Urinary bladder (tissue), 4 donors: ENCODE data around the gene NBPF3. TPM values are rescaled to one million over a fixed set of nuclear protein-coding genes. Genes with fewer than 3 reads are reported as not detected.

Source experiments
- DNase-seq: peaks from one replicate; pipeline ENCODE4 v3.0.0-alpha.2; 2015; ENCODE audit errors: extremely low spot score
- H3K27ac ChIP-seq: one replicate; pipeline ENCODE4 v1.5.1; 2013; ENCODE audit warnings: low read depth, mild to moderate bottlenecking, moderate library complexity
- H3K36me3 ChIP-seq: one replicate; pipeline ENCODE4 v1.6.1; 2013; ENCODE audit warnings: mild to moderate bottlenecking, moderate library complexity; ENCODE audit not compliant: insufficient read depth
- H3K4me1 ChIP-seq: one replicate; pipeline ENCODE4 v1.6.1; 2013; ENCODE audit warnings: mild to moderate bottlenecking, moderate library complexity; ENCODE audit not compliant: insufficient read depth
- H3K4me3 ChIP-seq: one replicate; pipeline ENCODE4 v1.5.1; 2013; ENCODE audit warnings: low read depth, low read length
- WGBS: extraction: QIAGEN DNeasy Blood & Tissue Kit; methylation state at CpG from one replicate; pipeline ENCODE4 v1.1.7; 2013; 5-methylcytosine and 5-hydroxymethylcytosine counted together
- polyA plus RNA-seq: library from polyadenylated mRNA; stranded (reverse); fragments of 200-250 nt; gene quantifications from one replicate; pipeline ENCODE4 v1.2.3, GENCODE V29; 2013
- total RNA-seq: library from RNA; depleted of rRNA; stranded (reverse); fragments of >200 nt; gene quantifications from one replicate; pipeline ENCODE4 v1.2.3, GENCODE V29; 2014
- donor health status: healthy with polysubstance abuse.
- donor health status: healthy.

NBPF3 gene
- total and polyA plus RNA-seq, 2 donors, result 4.4 to 25.2 TPM

GRCh38 chr1:21491488-21492355 lies 51.8 kb downstream of the NBPF3 start:
- no peak for DNase-seq
- Histone ChIP-seq H3K36me3 (no peaks in the 10 kb centered on the region), H3K4me1 (no peaks in the 10 kb centered on the region), H3K27ac (no peak overlapping the region), H3K4me3 (no peak overlapping the region)
- 55% methylated on average over 8 of the region's 8 CpGs for WGBS

DNA sequence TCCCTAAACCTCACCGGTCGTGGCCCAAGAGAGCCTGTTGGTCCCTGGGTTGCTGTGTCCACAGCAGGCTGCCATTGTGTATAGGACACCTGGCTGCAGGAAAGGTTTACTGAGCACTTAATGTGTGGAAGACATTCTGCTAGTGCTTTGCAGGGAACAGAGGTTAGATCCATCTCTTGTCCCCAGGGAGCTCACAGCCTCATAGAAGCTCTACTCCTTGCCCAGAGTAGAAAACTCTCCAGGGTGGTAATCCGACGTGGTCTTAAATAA lies 52.4 kb downstream of the NBPF3 start:
- WGBS, result 59% methylated on average over 4 of the region's 4 CpGs
- no peak overlapping the region for H3K27ac ChIP-seq
- no peaks in the 10 kb centered on the region for H3K4me1 ChIP-seq
- no peaks in the 10 kb centered on the region for H3K36me3 ChIP-seq
- H3K4me3 ChIP-seq, result no peak overlapping the region
- no peak for DNase-seq

- no peak overlapping the region for H3K4me3 ChIP-seq
- no peaks in the 10 kb centered on the region for H3K36me3 ChIP-seq
- DNase-seq, result no peak
- no peaks in the 10 kb centered on the region for H3K4me1 ChIP-seq
- 79% methylated on average over 6 of the region's 6 CpGs for WGBS
- no peak overlapping the region for H3K27ac ChIP-seq
Observed at GRCh38 chr1:21494196-21494595, 54.3 kb downstream of the NBPF3 start.

DNA sequence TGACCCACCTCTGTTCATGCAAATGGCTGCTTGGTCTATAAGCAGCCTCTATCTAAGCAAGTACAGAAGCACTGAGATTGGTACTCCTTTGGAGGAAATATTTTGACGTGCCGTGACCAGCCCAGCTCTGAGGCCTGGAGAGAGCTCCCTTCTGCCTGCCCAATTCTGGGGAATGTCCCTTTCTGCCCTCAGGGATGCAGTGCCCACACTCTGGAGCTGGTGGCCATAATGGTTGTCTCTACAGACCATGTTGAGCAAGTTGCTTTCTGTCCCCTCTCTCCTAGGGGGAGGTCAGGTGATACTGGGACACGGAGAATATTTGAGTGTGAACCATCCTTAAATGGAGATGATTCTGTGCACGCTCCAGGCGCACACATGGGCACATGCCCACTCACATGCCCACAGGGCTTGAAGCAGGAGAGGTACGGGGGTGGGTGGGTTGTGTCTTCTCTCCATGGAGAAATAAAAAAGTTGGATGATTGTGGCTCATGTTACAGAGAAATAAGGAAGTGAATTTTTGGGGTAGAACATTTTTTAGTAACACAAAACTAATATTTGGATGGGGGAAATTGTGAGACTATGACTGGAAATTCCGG lies 55.4 kb downstream of the NBPF3 start:
- Histone ChIP-seq H3K4me3 (no peak overlapping the region), H3K36me3 (no peaks in the 10 kb centered on the region), H3K4me1 (no peaks in the 10 kb centered on the region), H3K27ac (no peak overlapping the region)
- WGBS, result 87% methylated on average over 7 of the region's 7 CpGs
- DNase-seq, result no peak

DNA sequence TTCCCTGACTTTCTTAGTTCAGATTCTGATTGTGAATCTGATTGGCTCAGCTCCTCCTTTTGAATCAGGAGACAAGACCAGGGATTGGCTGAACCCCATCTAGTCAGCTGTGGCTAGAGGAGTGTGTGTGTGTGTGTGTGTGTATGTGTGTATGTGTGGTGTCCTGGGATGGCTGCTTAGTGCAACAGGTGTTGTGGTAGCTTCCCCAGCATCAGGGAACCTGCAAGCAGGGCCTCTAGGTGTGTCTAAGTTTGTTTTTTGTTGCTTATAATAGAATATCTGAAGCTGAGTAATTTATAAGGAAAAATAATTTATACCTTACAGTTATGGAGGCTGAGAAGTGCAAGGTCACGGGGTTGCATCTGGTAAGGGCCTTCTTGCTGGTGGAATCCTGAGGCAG lies 56.1 kb downstream of the NBPF3 start:
- Histone ChIP-seq H3K4me3 (no peak overlapping the region), H3K27ac (no peak overlapping the region), H3K4me1 (no peaks in the 10 kb centered on the region), H3K36me3 (no peaks in the 10 kb centered on the region)
- DNase-seq, result no peak
- 95% methylated on average over 1 of the region's 1 CpG for WGBS

- Histone ChIP-seq H3K36me3 (no peaks in the 10 kb centered on the region), H3K4me3 (no peak overlapping the region), H3K27ac (no peak overlapping the region), H3K4me1 (no peaks in the 10 kb centered on the region)
- no peak for DNase-seq
- 86% methylated on average over 3 of the region's 3 CpGs for WGBS
Observed at GRCh38 chr1:21496886-21497285, 56.9 kb downstream of the NBPF3 start.

DNA sequence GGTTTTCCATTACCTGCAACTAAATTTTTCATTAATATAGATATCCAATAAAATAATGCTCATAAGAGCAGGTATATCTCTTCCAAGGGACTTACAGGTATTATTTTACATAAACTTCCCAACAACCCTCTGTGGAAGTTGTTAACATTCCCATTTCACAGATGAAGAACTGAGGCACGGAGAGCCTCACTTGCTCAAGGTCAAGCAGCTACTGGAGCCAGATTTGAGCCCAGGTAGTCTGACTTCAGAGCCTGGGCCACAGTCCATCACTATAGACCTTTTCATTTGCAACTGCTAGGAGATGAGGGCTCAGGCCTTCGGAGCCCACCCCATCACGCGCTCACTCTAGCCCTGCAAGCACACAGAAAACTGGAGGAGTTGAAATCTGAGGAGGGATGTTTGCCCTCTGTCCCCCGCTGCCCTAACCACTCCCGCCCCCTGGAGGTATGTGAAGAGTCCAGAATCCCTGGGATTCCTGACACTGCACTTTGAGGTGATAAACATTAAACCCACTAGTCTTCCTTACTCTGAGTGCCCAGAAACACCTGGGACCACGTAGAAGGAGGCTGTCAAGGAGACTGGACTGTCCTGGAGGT lies 57.6 kb downstream of the NBPF3 start:
- no peak overlapping the region for H3K4me3 ChIP-seq
- 63% methylated on average over 7 of the region's 7 CpGs for WGBS

GRCh38 chr1:21499283-21499950 lies 59.5 kb downstream of the NBPF3 start:
- Histone ChIP-seq H3K27ac (no peak overlapping the region), H3K4me1 (no peaks in the 10 kb centered on the region), H3K36me3 (no peaks in the 10 kb centered on the region), H3K4me3 (no peak overlapping the region)
- 94% methylated on average over 1 of the region's 1 CpG for WGBS
- DNase-seq, result no peak

More for the DNA sequence above, 57.6 kb downstream of the NBPF3 start:
- no peak for DNase-seq
- Histone ChIP-seq H3K4me1 (no peaks in the 10 kb centered on the region), H3K36me3 (no peaks in the 10 kb centered on the region), H3K27ac (no peak overlapping the region)

- H3K4me1 ChIP-seq, result no peaks in the 10 kb centered on the region
- no peak for DNase-seq
- no peak overlapping the region for H3K27ac ChIP-seq
- no peaks in the 10 kb centered on the region for H3K36me3 ChIP-seq
- 71% methylated on average over 7 of the region's 7 CpGs for WGBS
- H3K4me3 ChIP-seq, result no peak overlapping the region
Observed at GRCh38 chr1:21503706-21504377, 63.9 kb downstream of the NBPF3 start.

DNA sequence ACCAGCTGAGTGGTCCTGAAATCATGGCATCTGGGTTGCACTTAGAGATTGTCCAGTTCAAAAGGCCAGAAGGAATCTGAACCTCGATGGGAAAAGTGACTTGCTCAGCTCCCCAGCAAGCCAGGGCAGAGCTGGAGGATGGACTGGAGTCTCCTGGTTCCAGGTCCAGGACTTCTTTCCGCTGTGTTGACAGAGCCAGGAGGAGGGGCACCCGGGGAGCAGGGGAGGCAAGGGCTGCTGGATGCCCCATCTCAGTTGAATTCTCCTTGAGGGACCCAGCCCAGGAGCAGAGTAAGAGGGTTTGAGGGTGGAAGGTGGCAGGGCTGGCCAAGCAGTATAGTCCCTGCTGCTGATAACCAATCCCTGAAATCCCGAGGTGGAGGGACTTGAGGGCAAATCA lies 66.9 kb downstream of the NBPF3 start:
- Histone ChIP-seq H3K27ac (no peak overlapping the region), H3K4me1 (no peaks in the 10 kb centered on the region), H3K36me3 (no peaks in the 10 kb centered on the region), H3K4me3 (no peak overlapping the region)
- DNase-seq, result no peak
- 61% methylated on average over 4 of the region's 4 CpGs for WGBS

GRCh38 chr1:21507511-21508270 lies 67.8 kb downstream of the NBPF3 start:
- DNase-seq, result no peak
- 93% methylated on average over 1 of the region's 1 CpG for WGBS
- Histone ChIP-seq H3K36me3 (no peaks in the 10 kb centered on the region), H3K4me3 (no peak overlapping the region), H3K27ac (no peak overlapping the region), H3K4me1 (no peaks in the 10 kb centered on the region)

DNA sequence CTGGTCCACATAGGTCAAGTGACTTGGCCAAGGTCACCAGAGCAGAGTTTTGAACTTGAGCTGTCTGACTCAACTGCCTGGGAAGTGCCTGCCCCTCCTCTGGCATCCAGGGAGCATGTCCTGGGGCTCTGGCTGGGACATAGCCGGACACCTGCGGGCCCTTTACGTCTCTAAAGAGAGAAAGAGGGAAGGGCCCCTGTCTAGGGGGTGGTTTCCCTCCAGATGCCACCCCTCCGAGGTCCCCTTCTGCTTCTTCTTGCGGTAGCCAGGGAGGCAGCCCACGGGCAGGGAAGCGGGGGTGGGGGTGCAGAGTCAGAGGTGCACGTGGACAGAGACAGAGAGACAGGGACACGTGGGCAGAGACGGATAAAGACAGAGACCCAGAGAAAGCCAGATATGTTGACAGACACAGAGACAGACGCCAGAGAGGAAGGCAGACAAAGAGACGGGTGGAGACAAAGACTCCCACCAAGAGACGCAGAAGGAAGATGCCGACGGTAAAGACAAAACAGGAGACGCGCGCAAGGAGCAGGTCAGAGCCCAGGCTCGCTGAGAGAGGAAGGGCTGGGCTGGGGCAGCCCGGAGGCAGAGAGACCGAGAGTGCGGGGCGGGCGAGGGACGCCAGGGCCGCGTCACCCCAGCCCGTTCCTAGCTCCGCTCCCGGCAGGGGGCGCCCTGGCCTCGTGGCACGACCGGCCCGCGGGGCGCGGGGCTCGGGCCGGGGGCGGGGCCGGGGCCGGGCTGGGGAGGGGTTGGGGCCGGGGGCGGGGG lies 68.8 kb downstream of the NBPF3 start:
- H3K36me3 ChIP-seq, result no peaks in the 10 kb centered on the region
- DNase-seq, result no peak
- 9% methylated on average over 38 of the region's 45 CpGs for WGBS
- no peak overlapping the region for H3K27ac ChIP-seq
- peak overlapping the region; percentile 23 for H3K4me3 ChIP-seq
- no peaks in the 10 kb centered on the region for H3K4me1 ChIP-seq
